ENCODE data around the gene SLC22A12.

The SLC22A12 gene

DNA sequence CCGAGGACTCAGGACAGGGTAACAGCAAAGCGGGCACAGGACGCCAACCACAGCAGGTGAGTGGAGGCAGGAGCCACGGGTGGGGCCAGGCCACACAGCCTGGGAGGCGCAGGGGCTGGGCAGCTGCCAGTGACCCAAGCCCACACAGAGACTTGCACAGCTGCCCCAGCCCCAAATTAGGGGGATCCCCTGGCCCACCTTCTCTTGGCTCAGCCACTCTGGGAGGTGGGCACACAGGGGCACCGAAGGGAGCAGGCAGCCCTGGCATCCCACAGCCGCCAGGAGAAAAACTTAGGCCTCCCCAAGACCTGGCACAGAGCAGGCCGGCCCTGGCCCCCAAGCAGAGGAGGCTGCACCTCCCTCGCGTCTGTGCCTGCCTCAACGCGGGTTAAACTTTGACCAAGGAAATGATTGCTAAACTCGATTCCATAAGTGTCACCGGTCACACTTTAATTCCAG, at the start of gene SLC22A12:
Gene SLC22A12, plus strand, starts transcription at position 458 of the 459 bp plus-strand sequence. CDS start 337 bp downstream, outside the sequence.
- no peak within 1 kb of the TSS for H3K4me3 ChIP-seq (ENCODE audit: control insufficient read depth, low read depth, low read length)
- DNase-seq (ENCODE audit: low read depth) = no peak
- TF ChIP-seq, protein P1, sequence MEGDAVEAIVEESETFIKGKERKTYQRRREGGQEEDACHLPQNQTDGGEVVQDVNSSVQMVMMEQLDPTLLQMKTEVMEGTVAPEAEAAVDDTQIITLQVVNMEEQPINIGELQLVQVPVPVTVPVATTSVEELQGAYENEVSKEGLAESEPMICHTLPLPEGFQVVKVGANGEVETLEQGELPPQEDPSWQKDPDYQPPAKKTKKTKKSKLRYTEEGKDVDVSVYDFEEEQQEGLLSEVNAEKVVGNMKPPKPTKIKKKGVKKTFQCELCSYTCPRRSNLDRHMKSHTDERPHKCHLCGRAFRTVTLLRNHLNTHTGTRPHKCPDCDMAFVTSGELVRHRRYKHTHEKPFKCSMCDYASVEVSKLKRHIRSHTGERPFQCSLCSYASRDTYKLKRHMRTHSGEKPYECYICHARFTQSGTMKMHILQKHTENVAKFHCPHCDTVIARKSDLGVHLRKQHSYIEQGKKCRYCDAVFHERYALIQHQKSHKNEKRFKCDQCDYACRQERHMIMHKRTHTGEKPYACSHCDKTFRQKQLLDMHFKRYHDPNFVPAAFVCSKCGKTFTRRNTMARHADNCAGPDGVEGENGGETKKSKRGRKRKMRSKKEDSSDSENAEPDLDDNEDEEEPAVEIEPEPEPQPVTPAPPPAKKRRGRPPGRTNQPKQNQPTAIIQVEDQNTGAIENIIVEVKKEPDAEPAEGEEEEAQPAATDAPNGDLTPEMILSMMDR (IDR thresholded peaks at IDR 0.05; ENCODE audit: control insufficient read depth, insufficient read depth, low read depth, low read length, missing control alignments) = no peak

DNA sequence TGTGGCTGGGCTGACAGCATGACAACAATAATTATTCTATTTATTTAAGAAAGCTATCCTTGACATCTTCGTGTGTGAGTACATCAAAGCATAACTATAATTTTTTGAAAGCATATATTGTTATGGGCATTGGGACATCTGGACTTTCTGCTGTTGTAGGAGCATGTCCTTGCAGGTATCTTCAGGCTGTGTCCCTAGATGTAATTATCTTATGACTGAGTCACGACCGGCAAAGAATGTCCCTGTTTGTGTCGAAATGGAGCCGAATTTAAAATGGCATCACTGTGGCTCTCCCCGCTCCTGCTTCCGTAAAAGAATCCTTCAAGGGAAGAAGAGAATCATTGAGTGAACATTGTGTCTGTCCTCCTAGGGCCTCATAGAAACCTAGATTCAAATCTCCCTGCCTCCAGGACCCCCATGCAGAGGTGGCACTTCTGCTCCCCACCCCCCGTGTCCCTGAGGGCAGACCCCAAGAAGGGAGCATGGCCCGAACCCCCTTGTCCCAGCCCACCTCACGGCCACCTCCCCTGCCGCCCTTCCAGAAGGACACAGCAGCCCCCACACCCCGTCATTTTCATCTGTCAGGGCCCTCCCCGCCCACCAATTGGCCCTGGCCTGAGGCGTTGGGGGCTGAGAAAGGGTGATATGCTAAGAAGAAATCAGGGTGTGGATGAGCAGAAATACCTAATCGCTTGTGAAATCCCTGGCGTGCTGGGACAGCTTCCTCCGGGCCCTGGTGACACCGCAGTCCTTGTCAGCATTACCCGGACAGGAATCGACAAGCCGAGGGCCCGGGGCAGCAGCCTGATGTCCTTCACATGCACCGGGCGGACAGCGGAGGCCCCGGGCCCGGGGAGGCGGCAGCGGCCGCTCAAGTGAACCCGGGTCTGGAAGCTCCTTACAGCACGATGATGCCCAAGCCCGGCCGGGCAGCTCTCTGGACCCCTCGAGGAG, 48.6 kb upstream of the SLC22A12 start:
- H3K4me3 ChIP-seq (ENCODE audit: control insufficient read depth, low read depth, low read length) = no peak overlapping the region
- no peak for DNase-seq (ENCODE audit: low read depth)
- TF ChIP-seq, protein P1 (IDR thresholded peaks at IDR 0.05; ENCODE audit: control insufficient read depth, insufficient read depth, low read depth, low read length, missing control alignments) = no peak

DNA sequence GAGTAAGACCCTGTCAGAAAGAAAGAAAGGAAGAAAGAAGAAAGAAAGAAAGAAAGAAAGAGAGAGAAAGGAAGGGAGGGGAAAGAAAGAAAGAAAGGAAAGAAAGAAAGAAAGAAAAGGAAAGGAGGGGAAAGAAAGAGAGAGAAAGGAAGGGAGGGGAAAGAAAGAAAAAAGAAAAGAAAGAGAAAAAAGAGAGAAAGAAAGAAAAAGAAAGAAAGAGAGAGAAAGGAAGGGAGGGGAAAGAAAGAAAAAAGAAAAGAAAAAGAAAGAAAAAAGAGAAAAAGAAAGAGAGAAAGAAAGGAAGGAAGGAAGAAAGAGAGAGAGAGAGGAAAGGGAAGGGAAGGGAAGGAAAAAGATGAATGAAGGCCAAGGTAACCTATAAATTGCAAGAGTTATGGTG, 47.2 kb upstream of the SLC22A12 start:
- no peak for DNase-seq (ENCODE audit: low read depth)
- H3K4me3 ChIP-seq (ENCODE audit: control insufficient read depth, low read depth, low read length) = no peak overlapping the region
- TF ChIP-seq, protein P1 (IDR thresholded peaks at IDR 0.05; ENCODE audit: control insufficient read depth, insufficient read depth, low read depth, low read length, missing control alignments) = no peak

DNA sequence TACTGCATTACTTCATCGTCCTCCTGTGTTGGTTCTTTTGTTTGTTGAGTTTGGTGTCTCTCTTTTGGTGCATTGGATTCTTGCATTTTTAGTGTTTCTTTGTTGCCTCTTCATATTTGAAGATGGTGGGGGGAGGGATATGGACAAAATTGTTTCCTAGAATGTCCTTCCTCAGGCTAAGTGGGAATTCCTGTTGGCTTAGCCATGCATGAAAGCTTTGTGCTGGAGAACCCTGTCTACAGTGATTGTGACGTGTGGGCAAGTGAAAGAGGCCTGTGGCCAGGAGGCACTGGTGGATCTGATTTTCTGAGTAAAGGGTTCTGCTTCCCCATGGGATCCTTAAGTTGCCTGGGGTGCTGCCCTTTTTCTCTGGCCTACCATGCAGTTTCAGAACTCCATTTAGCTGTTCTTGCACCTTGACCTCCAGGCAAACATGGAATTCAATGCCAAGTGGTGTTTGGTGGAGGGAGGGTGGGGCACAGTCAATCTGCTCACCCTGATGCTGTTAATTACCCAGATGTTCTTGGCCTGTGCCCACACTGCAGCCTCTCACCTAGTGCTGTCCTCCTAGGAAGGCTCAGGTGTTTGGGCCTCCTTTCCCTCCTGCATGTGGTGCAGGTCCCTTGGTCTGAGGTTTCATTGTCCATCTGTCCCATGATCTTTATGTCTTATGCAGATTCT, 46.3 kb upstream of the SLC22A12 start:
- TF ChIP-seq, protein P1 (IDR thresholded peaks at IDR 0.05; ENCODE audit: control insufficient read depth, insufficient read depth, low read depth, low read length, missing control alignments) = no peak
- no peak for DNase-seq (ENCODE audit: low read depth)

DNA sequence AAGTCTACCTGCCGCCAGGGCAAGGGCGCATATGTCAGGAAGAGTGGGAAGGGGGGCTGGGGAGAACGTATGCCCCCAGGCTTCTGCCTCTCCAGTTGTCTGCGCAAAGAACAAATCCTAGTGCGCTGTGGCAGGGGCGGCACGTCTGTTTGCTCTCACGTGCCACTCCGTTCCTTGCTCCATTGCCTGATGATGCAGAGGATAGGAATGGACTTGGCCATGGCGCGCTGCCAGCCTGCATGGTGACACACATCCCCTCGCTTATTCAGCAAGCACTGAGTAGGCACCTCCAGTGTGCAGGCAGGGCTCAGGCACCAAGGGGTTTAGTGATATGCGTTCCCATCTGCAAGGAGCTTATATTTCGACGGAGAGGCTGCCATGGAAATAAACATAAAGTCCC, 45.4 kb upstream of the SLC22A12 start:
- TF ChIP-seq, protein P1 (IDR thresholded peaks at IDR 0.05; ENCODE audit: control insufficient read depth, insufficient read depth, low read depth, low read length, missing control alignments) = no peak
- peak; percentile 23 for DNase-seq (ENCODE audit: low read depth)
- no peak overlapping the region for H3K4me3 ChIP-seq (ENCODE audit: control insufficient read depth, low read depth, low read length)

More for the DNA sequence above, 46.3 kb upstream of the SLC22A12 start:
- H3K4me3 ChIP-seq (ENCODE audit: control insufficient read depth, low read depth, low read length) = no peak overlapping the region

DNA sequence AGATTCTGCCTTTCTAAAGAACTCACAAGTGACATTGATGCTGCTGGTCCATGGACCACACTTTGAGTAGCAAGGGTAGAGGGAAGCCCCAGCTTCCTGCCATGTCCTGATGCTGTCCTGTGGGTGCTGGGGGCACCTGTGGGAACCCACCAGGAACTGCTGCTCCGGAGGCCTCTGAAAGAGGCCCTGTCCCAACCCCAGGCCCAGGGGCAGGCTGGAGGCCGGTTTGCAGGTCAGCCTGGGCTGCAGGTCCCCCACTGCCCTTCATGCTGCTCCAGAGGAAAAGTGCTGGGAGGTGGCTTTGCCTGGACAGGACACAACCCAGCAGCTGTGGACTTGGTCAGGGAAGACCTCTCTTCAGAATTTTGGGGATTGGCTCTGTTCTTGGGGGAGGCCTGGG, 44.8 kb upstream of the SLC22A12 start:
- DNase-seq (ENCODE audit: low read depth) = no peak
- TF ChIP-seq, protein P1 (IDR thresholded peaks at IDR 0.05; ENCODE audit: control insufficient read depth, insufficient read depth, low read depth, low read length, missing control alignments) = no peak
- no peak overlapping the region for H3K4me3 ChIP-seq (ENCODE audit: control insufficient read depth, low read depth, low read length)

All from AG09309 (cell line).